ENCODE data around the gene SYNGAP1.

SYNGAP1 gene

DNA sequence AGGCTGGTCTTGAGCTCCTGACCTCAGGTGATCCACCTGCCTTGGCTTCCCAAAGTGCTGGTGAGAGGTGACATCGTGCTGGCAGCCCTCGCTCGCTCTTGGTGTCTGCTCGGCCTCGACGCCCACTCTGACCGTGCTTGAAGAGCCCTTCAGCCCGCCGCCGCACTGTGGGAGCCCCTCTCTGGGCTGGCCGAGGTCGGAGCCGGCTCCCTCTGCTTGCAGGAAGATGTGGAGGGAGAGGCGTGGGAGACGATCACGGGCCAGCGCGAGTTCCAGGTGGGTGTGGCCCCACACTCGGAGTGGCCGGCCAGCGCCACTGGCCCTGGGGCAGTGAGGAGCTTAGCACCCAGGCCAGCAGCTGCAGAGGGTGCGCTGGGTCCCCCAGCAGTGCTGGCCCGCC, 82.6 kb downstream of the SYNGAP1 start:
- intact Hi-C loops (cut with DNase I) = no loop called here
- no peak for DNase-seq

DNA sequence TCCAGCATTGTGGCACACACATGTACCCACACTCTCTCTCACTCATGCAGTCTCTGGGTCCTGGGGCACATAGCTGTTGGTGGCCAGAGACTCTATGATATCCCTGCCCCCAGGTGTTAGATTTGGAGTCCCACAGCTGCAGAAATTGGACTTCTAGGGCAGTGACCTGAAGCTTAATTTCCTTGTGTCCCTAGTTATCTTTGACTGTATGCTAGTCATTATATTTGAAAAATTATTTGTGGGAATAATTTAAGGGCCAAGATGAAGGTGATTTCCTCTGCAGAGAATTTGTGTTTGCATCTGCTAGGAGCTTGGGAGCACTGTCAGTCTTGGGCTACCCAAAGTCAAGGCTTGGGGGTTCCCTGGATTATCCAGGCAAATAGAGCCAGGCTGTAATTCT, 84.6 kb downstream of the SYNGAP1 start:
- intact Hi-C loops (cut with DNase I) = no loop called here
- no peak for DNase-seq
